ENCODE measurements around the gene PLEKHH3.

Gene PLEKHH3

DNA sequence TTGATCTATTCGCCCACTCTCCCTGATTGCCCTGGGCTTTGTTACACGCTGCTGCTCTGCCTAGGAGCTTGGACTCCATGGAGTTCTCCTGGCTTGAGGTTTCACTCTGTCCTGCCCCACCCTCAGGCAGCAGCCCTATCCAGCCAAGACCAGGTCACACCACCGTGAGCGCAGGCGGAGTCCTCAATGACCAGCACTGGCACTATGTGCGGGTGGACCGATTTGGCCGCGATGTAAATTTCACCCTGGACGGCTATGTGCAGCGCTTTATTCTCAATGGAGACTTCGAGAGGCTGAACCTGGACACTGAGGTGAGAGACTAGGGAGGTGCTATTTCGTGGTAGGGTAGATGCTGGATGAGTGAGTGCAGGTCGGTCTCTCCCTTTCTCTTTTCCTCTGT, 9.0 kb upstream of the PLEKHH3 start:
- no peak for DNase-seq

DNA sequence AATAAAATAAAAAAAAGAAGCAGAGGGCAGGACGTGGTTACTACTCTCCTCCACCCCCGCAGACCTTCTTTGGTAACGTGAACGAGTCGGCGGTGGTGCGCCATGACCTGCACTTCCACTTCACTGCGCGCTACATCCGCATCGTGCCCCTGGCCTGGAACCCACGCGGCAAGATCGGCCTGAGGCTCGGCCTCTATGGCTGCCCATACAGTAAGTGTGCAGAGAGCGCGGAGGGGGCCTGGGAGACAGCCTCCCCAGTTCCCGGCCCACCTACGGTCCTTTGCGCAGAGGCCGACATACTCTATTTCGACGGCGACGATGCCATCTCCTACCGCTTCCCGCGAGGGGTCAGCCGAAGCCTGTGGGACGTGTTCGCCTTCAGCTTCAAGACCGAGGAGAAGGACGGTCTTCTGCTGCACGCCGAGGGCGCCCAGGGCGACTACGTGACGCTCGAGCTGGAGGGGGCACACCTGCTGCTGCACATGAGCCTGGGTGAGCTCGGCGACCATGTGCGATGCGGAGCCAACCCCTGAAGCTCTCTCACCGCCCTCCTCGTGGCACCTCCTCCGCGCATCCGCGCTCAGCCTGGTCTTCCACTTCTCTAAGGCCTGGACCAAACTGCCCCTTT, 8.2 kb upstream of the PLEKHH3 start:
- no peak for DNase-seq

DNA sequence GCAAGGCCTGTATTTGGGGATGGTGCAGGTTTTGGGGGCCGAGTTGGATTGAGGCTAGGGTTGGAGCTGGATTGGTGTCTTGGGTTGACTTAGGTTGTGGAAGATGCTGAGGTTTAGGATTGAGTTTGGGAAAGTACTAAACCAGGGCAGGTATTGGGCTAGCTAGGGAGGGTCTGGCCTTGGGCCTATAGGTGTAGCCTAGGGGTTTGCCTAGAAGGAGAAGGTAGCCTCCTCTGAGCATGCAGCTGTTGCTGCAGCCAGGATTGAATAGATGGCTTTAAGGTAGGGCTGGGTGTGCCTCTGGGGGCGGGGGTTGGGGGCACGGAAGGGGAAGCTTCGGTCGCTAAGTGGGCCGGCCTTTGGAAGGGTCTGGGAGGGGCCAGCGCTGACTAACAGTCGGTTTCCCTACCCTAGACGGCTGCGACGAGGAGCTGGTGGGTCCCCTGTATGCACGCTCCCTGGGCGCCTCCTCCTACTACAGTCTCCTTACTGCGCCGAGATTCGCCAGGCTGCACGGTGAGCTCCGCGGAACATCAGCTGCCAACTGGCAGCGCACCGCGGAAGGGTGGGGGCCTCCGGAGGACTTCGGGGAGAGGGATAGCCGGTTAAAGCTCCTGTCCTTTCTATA, 6.7 kb upstream of the PLEKHH3 start:
- peak; percentile 20 for DNase-seq

DNA sequence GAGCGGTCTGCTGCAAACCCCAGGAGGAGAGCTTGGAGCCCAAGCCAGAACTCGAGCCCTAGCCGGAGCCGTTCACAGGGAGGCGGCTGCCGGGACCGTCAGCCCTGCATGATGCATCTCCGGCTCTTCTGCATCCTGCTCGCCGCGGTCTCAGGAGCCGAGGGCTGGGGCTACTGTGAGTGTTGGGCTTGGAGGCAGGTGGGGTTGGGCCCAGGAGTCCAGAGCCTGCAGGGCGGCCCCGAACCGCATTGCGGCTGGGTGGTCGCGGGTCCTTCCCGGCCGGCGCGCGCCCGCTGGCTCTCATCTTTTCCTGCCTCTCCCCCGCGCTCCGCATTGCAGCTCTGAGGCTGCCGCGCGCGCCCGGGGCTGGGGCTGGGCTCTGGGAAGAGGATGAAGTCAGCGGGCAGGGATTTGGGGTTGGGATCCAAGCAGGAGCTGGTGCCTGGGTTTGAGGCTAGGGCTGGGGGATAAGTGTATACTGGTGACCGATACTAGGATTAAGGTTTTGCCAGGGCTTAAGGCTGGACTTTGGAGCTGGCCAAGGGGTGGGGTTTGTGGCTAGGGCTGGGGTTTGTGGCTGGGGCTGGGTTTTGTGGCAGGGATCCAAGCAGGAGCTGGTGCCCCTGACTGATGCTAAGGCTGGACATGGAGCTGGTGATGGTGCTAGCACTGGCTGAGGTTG, 6.1 kb upstream of the PLEKHH3 start:
- DNase-seq, result peak; percentile 48

DNA sequence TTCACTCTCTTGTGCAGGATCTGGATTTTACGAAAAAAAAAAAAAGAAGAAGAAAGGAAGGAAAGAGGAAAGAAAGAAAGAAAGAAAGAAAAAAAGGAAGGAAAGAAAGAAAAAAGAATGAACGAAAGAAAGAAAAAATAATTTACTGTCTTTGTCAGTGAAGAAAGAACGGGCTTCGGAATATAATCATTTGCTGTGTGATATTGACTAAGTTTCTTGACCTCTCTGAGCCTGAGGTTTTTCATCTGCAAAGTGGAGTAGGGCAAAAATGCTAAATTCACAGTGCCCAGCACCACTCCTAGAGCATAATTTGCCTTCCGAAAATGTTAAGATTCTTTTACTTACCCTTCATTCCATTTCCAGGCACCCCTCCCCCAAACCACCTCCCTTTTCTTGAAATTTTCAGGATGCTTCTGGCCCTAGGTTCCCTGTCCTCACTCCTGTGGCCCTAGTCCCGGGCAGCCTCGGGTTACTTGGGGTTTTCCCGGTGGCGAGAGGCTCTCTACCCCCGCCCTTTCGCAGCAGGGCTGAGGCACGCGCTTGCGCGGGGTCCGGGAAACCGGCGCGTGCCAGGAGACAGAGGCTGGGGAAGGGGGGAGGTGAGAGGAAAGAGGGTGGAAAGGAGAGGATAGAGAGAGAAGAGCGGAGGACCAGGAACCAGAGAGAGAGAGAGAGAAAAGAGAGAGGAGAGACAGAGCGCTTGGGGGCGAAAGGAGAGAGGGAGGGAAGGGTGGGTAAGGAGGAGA, 5.4 kb upstream of the PLEKHH3 start, which contains the start of gene CNTNAP1:
Gene CNTNAP1 (plus strand): TSS at position 556 of the 746 bp plus-strand sequence. CDS start 299 bp downstream, outside the sequence.
- DNase-seq, result peak; percentile 85

DNA sequence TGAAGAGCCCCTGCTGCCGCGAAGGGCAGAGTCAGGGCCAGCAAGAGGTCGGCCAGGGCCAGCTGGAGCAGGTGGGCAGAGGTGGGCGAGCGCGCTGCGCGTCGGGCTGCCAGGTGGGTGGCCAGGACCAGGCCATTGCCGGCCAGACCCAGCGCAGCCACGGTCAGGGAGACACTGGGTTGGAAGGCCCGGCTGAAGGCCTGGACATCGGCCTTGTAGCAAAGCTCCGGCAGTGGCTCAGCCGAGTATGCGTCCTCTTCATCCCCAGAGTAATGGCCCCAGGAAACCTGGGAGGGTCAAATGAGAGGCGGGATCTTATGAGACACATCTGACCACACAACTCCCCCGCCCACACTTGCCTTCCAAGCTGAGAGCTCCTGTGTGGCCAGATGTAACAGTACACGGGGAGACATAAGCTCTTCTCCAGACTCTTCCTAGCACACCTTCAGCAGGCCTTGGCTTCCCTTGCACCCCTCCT, 3.6 kb upstream of the PLEKHH3 start:
- no peak for DNase-seq

DNA sequence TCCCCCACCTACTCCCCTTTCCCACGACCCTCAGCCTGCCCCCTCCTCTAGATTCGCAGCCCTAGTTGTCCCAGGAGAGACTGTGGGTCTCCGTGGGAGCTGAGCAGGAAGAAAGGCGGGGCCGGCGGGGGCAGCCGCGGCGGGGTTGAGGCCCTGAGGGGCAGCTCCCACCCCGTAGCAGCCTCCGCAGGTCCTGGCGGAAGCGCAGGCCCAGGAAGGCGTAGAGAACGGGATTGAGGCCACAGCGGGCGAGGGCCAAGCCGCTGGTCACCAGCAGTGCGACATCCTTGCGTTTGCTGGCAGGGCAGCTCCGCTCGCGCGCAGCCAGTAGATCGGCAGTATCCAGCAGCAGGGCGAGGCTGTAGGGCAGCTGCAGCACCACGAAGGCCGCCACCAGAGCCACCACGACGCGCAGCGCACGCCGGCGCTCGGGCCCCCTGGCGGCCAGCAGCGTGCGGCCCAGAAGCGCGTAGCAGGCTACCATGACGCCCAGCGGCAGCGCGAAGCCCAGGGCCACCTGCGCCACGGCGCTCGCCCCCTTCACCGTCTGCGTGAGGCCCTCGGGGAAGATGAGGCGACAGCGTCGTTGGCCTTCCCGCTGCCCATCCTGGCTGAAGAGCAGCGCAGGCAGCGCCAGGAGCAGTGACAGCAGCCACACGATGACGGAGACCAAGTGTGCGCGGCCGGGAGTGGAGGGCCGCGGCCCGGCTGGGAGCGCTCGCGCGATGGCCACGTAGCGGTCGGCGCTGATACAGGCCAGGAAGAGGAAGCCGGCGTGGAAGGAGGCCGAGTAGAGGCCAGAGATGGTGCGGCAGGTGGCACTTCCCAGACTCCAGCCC, 2.9 kb upstream of the PLEKHH3 start:
- DNase-seq, result peak; percentile 78

DNA sequence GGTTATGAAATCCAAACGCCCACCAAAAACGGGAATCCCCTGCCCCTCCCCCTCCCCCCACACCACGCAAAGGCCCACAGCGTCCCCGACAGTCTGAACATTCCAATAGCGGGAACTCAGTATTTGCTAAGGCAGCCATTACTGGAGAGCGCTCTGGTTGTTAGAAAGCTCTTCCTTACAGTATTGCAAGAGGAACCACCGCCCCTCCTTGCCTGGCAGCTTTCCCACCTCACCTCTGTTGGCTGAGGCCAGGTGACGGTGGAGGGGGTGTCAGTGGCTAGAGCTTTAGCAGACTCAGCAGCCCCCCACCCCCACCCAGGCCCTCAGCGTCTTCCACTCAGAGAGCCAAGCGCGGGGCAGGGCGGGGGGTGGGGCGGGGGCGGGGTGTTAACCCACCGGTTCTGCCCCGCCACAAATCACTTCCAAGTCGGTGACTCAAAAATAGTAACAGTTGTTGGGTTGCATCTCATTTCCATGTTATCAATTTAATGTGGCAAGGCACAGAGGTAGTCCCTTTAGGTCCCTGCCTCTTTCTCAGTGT, 2.2 kb upstream of the PLEKHH3 start:
- peak; percentile 66 for DNase-seq

DNA sequence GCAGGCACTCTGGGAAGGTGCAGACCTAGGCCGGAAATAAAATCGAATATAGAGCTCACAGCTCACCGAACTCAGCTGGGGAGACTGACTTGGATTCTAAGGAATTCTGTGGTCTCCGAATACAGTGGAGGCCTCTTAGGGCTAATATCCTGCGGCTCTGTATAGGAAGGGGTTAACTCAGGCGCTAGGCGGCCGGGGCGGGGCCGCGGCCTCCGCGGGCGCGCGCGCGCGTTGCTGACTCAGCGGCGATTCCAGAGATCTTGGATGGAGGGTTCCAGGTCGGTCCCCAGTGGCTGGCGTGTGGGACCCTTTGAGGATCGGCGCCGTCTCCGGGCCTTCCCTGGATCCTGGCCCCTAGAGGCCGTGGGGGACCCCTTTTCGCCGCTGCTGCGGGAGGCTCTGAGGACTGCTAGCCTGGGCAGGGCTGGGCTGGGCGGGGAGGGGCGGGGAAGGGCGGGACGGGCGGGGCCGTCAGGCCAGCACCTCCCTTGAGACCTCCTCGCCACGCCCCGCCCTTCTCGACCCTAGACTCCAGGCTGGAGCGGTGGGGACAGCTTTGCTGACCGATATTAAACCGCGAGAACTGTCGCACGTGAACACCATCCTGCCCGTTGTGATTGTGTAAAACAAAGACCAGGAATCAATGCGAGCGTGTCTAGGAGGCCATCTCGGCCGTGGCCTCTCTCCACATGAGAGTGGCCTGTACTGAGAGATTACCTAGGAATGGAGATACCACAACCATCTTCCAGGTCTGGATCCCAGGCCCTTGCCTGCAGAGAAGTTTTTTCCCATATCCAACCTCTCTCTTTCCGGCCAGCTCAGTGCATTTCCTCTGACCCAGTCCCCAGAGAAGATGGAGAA, 1.4 kb upstream of the PLEKHH3 start:
- DNase-seq, result peak; percentile 90

DNA sequence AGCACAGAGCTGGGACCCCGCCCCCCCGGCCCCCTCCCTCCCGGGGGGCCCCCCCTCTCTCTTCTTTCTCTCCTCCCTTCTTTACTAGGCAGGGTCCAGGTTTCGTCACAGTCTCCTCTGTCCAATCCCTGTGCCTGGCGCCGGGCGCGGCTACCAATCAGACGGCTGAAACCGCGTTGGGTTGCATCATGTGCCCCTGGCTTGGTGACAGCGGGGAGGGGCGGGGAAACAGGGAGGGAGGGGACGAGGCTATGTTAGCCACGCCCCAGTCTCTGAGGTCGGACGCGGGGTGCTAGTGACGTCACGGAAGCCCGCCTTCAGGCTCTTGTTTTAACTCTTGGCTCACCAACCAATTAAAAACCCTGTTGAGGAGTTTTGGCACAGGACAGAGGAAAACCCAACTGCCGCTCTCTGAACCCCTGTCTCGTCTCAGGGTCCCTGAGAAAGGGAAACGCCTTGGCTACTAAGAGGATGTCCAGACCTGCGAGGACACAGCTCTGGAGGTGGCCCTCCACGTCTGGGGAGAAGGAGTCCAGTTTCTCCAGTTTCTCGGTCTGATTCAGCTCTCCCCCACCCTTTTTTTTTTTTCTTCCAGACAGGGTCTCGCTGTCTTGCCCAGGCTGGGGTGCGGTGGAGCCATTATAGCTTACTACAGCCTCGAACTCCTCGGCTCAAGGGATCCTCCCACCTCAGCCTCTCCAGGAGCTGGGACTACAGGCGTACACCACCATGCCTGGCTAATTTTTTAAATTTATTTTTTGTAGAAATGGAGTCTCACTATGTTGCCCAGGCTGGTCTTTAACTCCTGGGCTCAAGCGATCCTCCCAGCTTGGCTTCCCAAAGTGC, 441 bp upstream of the PLEKHH3 start:
- peak; percentile 100 for DNase-seq

DNA sequence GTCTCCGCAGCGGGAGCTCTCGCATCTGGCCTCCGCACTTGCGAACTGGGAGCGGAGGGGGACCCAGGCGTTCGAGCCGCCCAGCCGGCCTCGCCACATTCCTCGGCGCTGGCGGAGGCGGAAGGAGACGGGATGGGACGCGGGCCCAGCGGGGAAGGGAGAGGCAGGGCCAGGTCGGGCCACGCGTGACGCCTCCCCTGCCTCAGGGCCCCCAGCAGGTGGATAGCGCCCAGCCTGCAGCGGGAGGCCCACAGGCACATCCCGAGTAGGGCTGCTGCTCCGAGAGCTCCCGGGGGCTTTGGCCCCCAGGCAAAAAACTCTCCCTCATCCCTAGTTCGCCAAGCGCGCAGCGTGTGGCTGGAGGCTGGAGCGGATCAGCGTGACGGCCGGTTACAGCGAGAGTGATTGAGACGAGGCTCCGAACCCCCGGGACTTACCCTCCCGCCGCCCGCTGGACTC, 800 bp downstream of the PLEKHH3 start:
- peak; percentile 41 for DNase-seq

DNA sequence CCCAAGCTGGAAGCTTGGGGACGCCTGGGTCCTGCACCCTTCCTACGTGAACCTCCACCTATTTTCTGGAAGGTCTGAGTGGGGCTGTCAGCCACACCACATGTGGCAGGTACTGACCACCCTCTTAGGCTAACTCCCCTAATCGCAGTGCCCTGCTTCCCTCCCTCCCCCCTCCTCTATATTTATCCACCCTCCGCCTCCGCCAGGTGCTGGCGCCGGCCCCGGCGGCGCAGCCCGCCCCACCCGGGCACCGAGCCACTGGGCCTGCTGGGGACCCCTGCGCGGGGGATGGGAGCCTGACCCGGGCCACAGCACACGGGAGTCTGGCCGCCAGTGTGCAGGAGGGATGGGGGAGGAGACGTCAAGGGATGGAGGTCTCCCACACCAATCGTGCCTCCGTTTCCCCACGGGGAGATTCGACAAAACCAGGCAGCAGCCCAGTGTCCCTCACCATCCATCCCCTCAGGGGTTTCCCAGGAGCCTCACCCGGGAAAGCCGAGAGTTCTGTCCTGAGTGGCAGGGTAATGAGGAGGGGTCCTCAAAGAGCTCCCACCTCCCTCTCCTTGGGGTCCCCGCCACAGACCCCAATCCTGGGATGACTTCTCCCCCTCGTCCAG, 1.3 kb downstream of the PLEKHH3 start:
- DNase-seq, result no peak

DNA sequence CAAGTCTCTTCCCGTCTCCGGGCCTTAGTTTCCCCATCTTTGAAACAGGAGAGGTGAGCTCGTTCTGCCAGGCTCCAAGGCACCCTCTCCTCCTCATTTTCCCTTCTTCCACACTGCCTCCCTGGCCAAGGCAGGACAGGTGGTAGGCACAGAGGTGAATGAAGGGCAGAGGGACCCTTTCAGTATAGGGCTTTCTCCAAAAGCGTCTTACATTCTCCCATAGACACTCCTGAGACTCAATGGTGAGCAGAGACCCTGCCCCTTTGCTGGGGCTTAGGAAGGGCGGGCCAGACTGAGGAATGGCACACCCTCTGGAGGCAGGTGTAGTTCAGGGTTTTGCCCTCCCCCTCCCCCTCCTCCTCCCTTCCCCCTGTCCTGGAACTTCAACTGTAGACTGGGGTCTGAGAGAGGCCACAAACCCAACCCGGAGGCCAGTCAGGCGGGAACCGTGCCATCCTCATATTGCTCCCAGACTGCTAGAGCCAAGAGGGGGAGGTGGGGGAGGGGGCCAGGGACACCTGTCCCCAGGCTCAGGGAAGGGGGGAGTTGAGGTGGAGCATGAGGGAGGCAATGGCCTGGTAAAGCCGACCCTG, 1.9 kb downstream of the PLEKHH3 start:
- no peak for DNase-seq

DNA sequence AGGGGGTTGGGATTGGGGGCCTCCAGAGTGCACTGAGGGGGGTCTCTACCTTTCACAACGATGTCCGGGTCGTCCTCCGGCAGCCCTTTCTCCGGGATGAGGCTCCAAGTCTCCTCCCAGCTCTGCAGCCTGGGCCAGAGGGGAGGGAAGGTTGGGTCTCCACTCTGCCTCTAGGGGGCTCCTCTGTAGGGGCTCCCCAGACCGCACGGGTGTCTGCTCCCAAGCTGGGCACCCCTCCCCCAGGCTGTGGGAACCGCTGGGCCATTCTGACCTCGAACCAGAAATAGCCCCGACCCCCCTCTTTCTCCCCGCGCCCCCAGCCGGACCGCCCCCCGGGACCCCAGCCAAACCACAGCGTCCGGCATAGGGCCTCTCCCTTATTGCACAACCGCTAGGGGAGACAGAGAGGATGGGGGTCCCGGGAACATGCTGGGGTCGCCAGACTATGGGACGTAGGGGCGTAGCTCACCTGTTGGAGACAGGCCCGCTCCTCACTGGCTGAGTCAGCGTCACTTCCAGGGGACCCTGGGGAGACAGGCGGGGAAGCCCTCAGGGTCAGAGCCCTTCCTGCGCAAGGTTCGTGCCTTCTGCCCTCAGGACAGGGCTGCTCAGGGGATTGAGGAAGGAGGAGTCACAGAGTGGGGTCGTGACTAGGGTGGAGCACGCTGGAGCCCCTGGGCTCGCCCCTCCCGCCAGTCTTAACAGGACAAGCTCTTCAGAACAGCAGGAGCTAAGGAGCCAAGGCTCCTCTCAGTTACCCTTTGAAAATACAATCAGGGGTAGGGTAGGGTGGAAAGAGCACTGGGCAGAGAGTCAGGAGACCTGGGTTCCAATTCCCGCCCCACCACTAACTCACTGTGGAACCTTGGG, 2.7 kb downstream of the PLEKHH3 start:
- peak; percentile 55 for DNase-seq

DNA sequence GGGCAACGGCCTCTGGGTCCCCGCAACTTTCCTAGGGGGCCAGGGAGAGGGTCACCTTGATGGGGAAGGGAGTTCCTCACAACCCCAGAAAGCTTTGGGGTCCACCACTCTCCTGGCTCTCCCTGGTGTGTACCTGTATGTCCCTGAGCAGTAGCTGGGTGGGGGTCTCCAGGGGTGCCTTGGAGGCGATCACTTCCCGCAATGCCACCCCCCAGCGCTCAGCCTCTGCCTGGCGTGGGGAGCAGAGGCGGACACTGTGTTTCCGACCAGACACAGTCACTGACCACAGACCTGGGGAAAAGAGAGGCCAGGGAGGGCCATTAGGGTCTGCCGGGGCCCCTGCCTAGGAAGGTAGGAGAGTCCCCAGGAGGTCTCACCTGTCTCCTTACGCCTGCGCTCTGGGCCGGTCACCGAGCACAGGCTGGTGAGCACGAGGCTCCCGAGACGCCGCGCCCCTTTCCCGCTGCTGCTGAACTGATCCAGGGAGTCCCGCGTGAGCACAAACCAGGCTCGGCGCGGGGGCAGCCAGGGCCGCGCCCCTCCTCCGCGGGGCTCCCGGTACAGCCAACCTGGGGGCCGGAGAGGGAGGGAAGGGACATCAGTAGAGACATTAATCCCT, 3.4 kb downstream of the PLEKHH3 start:
- no peak for DNase-seq

DNA sequence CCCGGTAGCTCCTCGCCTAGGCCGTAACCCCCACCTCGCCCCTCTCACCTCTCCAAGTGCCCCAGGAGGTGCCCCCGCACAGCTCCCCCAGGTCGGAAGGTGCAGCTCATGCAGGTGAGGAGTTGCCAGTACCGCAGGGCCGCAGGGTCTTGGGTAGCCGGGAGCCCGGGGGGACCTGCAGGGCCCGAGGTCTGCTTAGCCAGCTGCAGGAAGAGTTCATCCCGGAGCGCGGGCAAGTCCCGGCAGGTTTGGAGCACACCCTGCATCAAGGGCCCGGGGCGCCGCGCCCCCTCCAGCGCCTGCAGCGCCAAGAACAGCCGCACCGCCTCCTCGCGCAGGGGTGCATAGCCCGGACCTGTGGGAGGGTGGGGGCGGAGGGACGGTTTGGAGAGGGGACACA, 4.8 kb downstream of the PLEKHH3 start:
- DNase-seq, result no peak

Data from fibroblast of skin of abdomen (primary cell).